Caki2 (cell line): ENCODE results near the gene PADI3. TPM values are rescaled to one million over a fixed set of nuclear protein-coding genes. Genes with fewer than 3 reads are reported as not detected.

Experiments
- DNase-seq: peaks from one replicate; pipeline ENCODE4 v3.0.0-alpha.2; 2015; ENCODE audit warnings: low read depth
- in situ Hi-C: cut with HindIII; loops from 2 replicates; pipeline ENCODE4 v1.10.0; 2016; ENCODE audit warnings: low sequenced_read_pairs, low pct_unique_long_range_greater_than_20kb, mixed read lengths
- total RNA-seq: library from RNA; depleted of rRNA; stranded (reverse); fragments of >200 nt; shearing (Covaris generic); gene quantifications from 2 replicates; pipeline ENCODE4 v1.2.3, GENCODE V29; 2014; ENCODE audit warnings: low replicate concordance

PADI3 gene
- total RNA-seq, 1 experiment from 2014 or later: 82.9 TPM

- DNase-seq: no peak
- in situ Hi-C loops: no loop called here
Observed at GRCh38 chr1:17281775-17282181, 32.9 kb downstream of the PADI3 start.

GRCh38 chr1:17282836-17283235, 33.9 kb downstream of the PADI3 start:
- DNase-seq: no peak
- in situ Hi-C loops: no loop called here

GRCh38 chr1:17286646-17287045, 37.7 kb downstream of the PADI3 start:
- in situ Hi-C loops: no loop called here
- DNase-seq: no peak

- in situ Hi-C loops: no loop called here
Observed at GRCh38 chr1:17287130-17287776, 38.4 kb downstream of the PADI3 start.

GRCh38 chr1:17289721-17290120, 40.8 kb downstream of the PADI3 start:
- in situ Hi-C loops: no loop called here
- no peak for DNase-seq

More at GRCh38 chr1:17287130-17287776, 38.4 kb downstream of the PADI3 start:
- no peak for DNase-seq

GRCh38 chr1:17290553-17290952, 41.7 kb downstream of the PADI3 start:
- DNase-seq: no peak
- in situ Hi-C loops: no loop called here

GRCh38 chr1:17292299-17293160, 43.6 kb downstream of the PADI3 start:
- no peak for DNase-seq

GRCh38 chr1:17293681-17294425, 45.0 kb downstream of the PADI3 start:
- in situ Hi-C loops: no loop called here
- DNase-seq: no peak

More at GRCh38 chr1:17292299-17293160, 43.6 kb downstream of the PADI3 start:
- in situ Hi-C loops: no loop called here

GRCh38 chr1:17295292-17295691, 46.4 kb downstream of the PADI3 start:
- DNase-seq: no peak
- in situ Hi-C loops: no loop called here

GRCh38 chr1:17296086-17296485, 47.2 kb downstream of the PADI3 start:
- no peak for DNase-seq
- in situ Hi-C loops: no loop called here

GRCh38 chr1:17297991-17298390, 49.1 kb downstream of the PADI3 start:
- in situ Hi-C loops: no loop called here
- DNase-seq: no peak

GRCh38 chr1:17301767-17302166, 52.9 kb downstream of the PADI3 start:
- peak; percentile 13 for DNase-seq
- in situ Hi-C loops: no loop called here

GRCh38 chr1:17304151-17304825, 55.4 kb downstream of the PADI3 start:
- in situ Hi-C loops: no loop called here
- DNase-seq: no peak

GRCh38 chr1:17304826-17305175, 55.9 kb downstream of the PADI3 start:
- no peak for DNase-seq
- in situ Hi-C loops: no loop called here

- in situ Hi-C loops: no loop called here
- no peak for DNase-seq
Observed at GRCh38 chr1:17305576-17306095, 56.7 kb downstream of the PADI3 start.

- in situ Hi-C loops: no loop called here
- DNase-seq: no peak
Observed at GRCh38 chr1:17306407-17306806, 57.5 kb downstream of the PADI3 start.

GRCh38 chr1:17306921-17307320, 58.0 kb downstream of the PADI3 start:
- DNase-seq: no peak
- in situ Hi-C loops: no loop called here

GRCh38 chr1:17307329-17307728, 58.4 kb downstream of the PADI3 start:
- in situ Hi-C loops: no loop called here

More at GRCh38 chr1:17307329-17307728, 58.4 kb downstream of the PADI3 start:
- no peak for DNase-seq
